ENCODE measurements around the gene ATG16L1. TPM values are rescaled to one million over a fixed set of nuclear protein-coding genes. Genes with fewer than 3 reads are reported as not detected.

ATG16L1 gene
- total and polyA plus RNA-seq, 2 of the 4 experiments (the other 2 are of a cell fraction): 20.0 to 26.2 TPM

- POLR2A ChIA-PET (ENCODE audit: unreplicated experiment): no interaction called here
- dilution Hi-C loops (cut with HindIII; ENCODE audit: low sequenced_read_pairs, unreplicated experiment) (no loop called here), intact Hi-C loops (cut with micrococcal nuclease) (no loop called here), in situ Hi-C loops (cut with MboI; ENCODE audit: low sequenced_read_pairs) (no loop called here)
- no peak overlapping the region for H3K4me2 ChIP-seq (ENCODE audit: low read depth, low read length)
- H3K27ac ChIP-seq (ENCODE audit: insufficient read depth, low read length): no peak overlapping the region
- H4K8ac ChIP-seq (ENCODE audit: low read depth in 2 of 2, low read length in 2 of 2): no peak overlapping the region
- H2AK5ac ChIP-seq (ENCODE audit: low read depth, low read length): no peak overlapping the region
- H3K9me1 ChIP-seq (ENCODE audit: insufficient read depth, low read length): no peaks in the 10 kb centered on the region
- H2AK9ac ChIP-seq (replicated peaks; ENCODE audit: low read depth, low read length, poor library complexity): no peak overlapping the region
- H2BK5ac ChIP-seq (ENCODE audit: low read depth, low read length, poor library complexity, severe bottlenecking): no peak overlapping the region
- H4K20me1 ChIP-seq (ENCODE audit: insufficient read depth, low read length): no peaks in the 10 kb centered on the region
- no peaks in the 10 kb centered on the region for H3K36me3 ChIP-seq (ENCODE audit: control insufficient read depth, insufficient read depth, low read length)
- no peak for TF ChIP-seq SMC3 (IDR thresholded peaks at IDR 0.05; ENCODE audit: low read depth, low read length)
- TF ChIP-seq, protein P1, sequence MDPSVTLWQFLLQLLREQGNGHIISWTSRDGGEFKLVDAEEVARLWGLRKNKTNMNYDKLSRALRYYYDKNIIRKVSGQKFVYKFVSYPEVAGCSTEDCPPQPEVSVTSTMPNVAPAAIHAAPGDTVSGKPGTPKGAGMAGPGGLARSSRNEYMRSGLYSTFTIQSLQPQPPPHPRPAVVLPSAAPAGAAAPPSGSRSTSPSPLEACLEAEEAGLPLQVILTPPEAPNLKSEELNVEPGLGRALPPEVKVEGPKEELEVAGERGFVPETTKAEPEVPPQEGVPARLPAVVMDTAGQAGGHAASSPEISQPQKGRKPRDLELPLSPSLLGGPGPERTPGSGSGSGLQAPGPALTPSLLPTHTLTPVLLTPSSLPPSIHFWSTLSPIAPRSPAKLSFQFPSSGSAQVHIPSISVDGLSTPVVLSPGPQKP (IDR thresholded peaks at IDR 0.05; ENCODE audit: borderline replicate concordance, low read depth, low read length): no peak
- no peak for TF ChIP-seq NFE2L2 (IDR thresholded peaks at IDR 0.05; ENCODE audit: low read depth, low read length)
- no peak for TF ChIP-seq RFX5 (IDR thresholded peaks at IDR 0.05; ENCODE audit: low read depth, low read length)
- 91% methylated on average over 12 of the region's 20 CpGs; no CpG with 5 or more reads in 1 of the 2 experiments for WGBS, 2 experiments (ENCODE audit: extremely low coverage in 2 of 2, insufficient read length in 1 of 2)
- no peak overlapping the region for H2BK120ac ChIP-seq (ENCODE audit: low read depth, low read length)
- no peak overlapping the region for H3K18ac ChIP-seq (ENCODE audit: low read depth, low read length)
- H3K9ac ChIP-seq (ENCODE audit: low read depth, low read length): no peak overlapping the region
- no peak overlapping the region for H3K14ac ChIP-seq (replicated peaks; ENCODE audit: low read depth, low read length)
- no peak overlapping the region for H2BK15ac ChIP-seq (ENCODE audit: low read depth, low read length)
- ATAC-seq (ENCODE audit: low read depth) (no peak), DNase-seq (no peak)
- H3K9me3 ChIP-seq (ENCODE audit: control insufficient read depth, insufficient read depth, low read length): no peaks in the 10 kb centered on the region
- no peak overlapping the region for H3K4ac ChIP-seq (ENCODE audit: low read depth, low read length)
- no peak overlapping the region for H2AFZ ChIP-seq (replicated peaks; ENCODE audit: low read length, poor library complexity)
- no peaks in the 10 kb centered on the region for H3K79me1 ChIP-seq (ENCODE audit: low read depth in 1 of 2, low read length in 2 of 2)
- H4K91ac ChIP-seq (ENCODE audit: insufficient read depth, low read depth, low read length): no peak overlapping the region
- CTCF ChIA-PET: no interaction called here
- no peak overlapping the region for H2BK20ac ChIP-seq (ENCODE audit: low read depth, low read length)
- no peaks in the 10 kb centered on the region for H3K4me1 ChIP-seq (ENCODE audit: control insufficient read depth, insufficient read depth, low read length)
- H3K27me3 ChIP-seq (ENCODE audit: control insufficient read depth, insufficient read depth, low read length): peaks cover 19% of the 10 kb centered on the region
- no peak overlapping the region for H3K4me3 ChIP-seq (ENCODE audit: insufficient read depth, low read depth, low read length)
- no peak overlapping the region for H3K56ac ChIP-seq (ENCODE audit: extremely low read depth, insufficient read depth, low read length)
- no peak overlapping the region for H4K5ac ChIP-seq (ENCODE audit: low read depth, low read length)
- no TSS peak for BruUV-seq (replicated peaks)
- H3K23ac ChIP-seq (ENCODE audit: low read depth, low read length): no peak overlapping the region
These were observed 62.9 kb downstream of the ATG16L1 start for GRCh38 chr2:233314180-233314925.

Measured in IMR-90 (cell line).